Measurements from ENCODE around the gene RALGAPA2. TPM values are rescaled to one million over a fixed set of nuclear protein-coding genes. Genes with fewer than 3 reads are reported as not detected.

Gene RALGAPA2
- total RNA-seq, 4 donors from 2014 or later = 54.3 to 67.6 (median 60.3) TPM

DNA sequence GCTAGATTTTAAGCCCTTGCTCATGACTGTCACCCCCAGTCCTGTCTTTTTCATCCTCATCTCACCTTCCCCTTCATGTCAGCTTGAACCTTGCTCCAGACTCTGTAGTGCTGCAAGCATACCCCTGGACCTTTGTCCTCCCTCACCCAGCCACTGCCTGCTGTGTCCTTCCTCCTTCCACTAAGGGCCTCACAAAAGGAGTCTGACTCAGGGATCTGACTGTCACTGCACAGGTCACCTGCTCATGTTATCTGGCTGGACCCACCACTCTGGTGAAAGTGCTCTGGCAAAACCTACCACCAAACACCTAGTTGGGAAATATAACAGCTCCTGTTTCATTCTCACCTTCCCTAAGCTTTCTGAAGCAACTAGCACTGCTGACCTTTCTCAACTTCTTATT, 193.2 kb downstream of the RALGAPA2 start:
- peak in 2 of 3 donors; percentile 69 to 82 for DNase-seq
- no peaks in the 10 kb centered on the region for H3K4me1 ChIP-seq
- H3K9me3 ChIP-seq = peaks cover 0 to 3% (median 0%) of the 10 kb centered on the region in 4 donors
- no peak overlapping the region for H3K4me3 ChIP-seq
- H3K27me3 ChIP-seq = no peaks in the 10 kb centered on the region
- peaks cover 0 to 34% (median 0%) of the 10 kb centered on the region in 3 donors for H3K36me3 ChIP-seq
- no peak for TF ChIP-seq POLR2A (IDR thresholded peaks at IDR 0.05)
- TF ChIP-seq, protein P1, sequence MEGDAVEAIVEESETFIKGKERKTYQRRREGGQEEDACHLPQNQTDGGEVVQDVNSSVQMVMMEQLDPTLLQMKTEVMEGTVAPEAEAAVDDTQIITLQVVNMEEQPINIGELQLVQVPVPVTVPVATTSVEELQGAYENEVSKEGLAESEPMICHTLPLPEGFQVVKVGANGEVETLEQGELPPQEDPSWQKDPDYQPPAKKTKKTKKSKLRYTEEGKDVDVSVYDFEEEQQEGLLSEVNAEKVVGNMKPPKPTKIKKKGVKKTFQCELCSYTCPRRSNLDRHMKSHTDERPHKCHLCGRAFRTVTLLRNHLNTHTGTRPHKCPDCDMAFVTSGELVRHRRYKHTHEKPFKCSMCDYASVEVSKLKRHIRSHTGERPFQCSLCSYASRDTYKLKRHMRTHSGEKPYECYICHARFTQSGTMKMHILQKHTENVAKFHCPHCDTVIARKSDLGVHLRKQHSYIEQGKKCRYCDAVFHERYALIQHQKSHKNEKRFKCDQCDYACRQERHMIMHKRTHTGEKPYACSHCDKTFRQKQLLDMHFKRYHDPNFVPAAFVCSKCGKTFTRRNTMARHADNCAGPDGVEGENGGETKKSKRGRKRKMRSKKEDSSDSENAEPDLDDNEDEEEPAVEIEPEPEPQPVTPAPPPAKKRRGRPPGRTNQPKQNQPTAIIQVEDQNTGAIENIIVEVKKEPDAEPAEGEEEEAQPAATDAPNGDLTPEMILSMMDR (IDR thresholded peaks at IDR 0.05) = no peak
- peak overlapping the region in 2 of 4 donors; percentile 44 to 70 for H3K27ac ChIP-seq

GRCh38 chr20:20518263-20518662, 194.2 kb downstream of the RALGAPA2 start:
- TF ChIP-seq, protein P1 (IDR thresholded peaks at IDR 0.05) = no peak
- no peak for TF ChIP-seq POLR2A (IDR thresholded peaks at IDR 0.05)
- Histone ChIP-seq H3K36me3 (peaks cover 0 to 44% (median 0%) of the 10 kb centered on the region in 3 donors), H3K4me1 (no peaks in the 10 kb centered on the region), H3K4me3 (no peak overlapping the region), H3K9me3 (peaks cover 0 to 8% (median 0%) of the 10 kb centered on the region in 4 donors), H3K27me3 (no peaks in the 10 kb centered on the region), H3K27ac (no peak overlapping the region)
- DNase-seq = no peak

DNA sequence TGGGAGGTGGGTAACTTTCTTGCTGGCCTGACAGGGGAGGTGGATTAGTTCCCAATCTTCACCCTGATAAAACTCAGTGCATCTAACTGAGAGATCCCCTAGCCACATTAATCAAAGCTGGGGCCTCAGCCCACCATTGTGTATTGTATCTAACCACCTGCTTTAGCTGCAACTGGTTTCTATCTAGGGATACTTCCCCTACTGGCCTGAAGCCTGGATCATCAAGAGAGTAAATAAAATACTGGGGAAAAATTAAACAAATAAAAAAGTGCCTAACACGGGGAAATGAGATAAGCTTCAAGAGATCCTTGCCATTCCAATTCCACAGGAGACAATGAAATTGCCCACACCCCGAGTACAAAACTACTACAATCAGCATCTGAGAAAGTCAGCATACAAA, 195.1 kb downstream of the RALGAPA2 start:
- no peaks in the 10 kb centered on the region for H3K4me1 ChIP-seq
- no peak overlapping the region for H3K27ac ChIP-seq
- H3K4me3 ChIP-seq = no peak overlapping the region
- TF ChIP-seq, protein P1 (IDR thresholded peaks at IDR 0.05) = no peak
- H3K27me3 ChIP-seq = no peaks in the 10 kb centered on the region
- H3K9me3 ChIP-seq = peaks cover 0 to 8% (median 0%) of the 10 kb centered on the region in 4 donors
- DNase-seq = no peak
- H3K36me3 ChIP-seq = peaks cover 0 to 54% (median 0%) of the 10 kb centered on the region in 3 donors

DNA sequence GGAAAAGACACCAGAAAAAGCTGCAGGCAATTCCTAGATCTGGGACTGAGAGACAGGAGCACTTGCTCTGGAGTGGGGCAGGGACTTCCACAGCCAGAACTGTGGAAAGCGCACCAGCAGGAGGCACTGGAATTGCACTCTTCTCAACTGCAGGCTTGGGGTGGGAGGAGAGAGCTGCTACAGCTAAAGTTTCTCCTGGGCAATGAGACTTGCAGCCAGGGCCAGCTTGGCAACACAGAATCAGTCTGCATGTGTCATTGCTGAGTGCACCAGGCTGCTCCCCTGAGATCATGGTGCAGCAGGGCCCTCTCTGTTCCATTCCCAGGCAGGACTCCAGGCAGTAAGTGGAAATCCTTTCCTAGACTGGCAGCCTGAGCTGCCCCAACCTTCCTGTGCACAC, 198.7 kb downstream of the RALGAPA2 start:
- H3K4me1 ChIP-seq = no peaks in the 10 kb centered on the region
- H3K27ac ChIP-seq = no peak overlapping the region
- no peak overlapping the region for H3K4me3 ChIP-seq
- TF ChIP-seq, protein P1 (IDR thresholded peaks at IDR 0.05) = no peak
- TF ChIP-seq POLR2A (IDR thresholded peaks at IDR 0.05) = no peak
- H3K36me3 ChIP-seq = peaks cover 0 to 67% (median 0%) of the 10 kb centered on the region in 3 donors
- no peak for DNase-seq
- peaks cover 0 to 8% (median 0%) of the 10 kb centered on the region in 4 donors for H3K9me3 ChIP-seq
- H3K27me3 ChIP-seq = no peaks in the 10 kb centered on the region

GRCh38 chr20:20505554-20505953, 206.9 kb downstream of the RALGAPA2 start:
- no peak for TF ChIP-seq POLR2A (IDR thresholded peaks at IDR 0.05)
- TF ChIP-seq, protein P1 (IDR thresholded peaks at IDR 0.05) = no peak
- Histone ChIP-seq H3K27me3 (no peaks in the 10 kb centered on the region), H3K4me1 (no peaks in the 10 kb centered on the region), H3K4me3 (no peak overlapping the region), H3K27ac (no peak overlapping the region), H3K36me3 (peaks cover 0 to 43% (median 0%) of the 10 kb centered on the region in 3 donors), H3K9me3 (no peaks in the 10 kb centered on the region)
- DNase-seq = no peak

Data from Peyer's patch (tissue), 4 donors.